Suppressor macrophage treated with lipopolysaccharide for 4 hours (primary cell): ENCODE data around the gene B4GALT7.
"Not testable (repeated sequence)": the region's sequence is repeated elsewhere in the genome, so short reads cannot be mapped to it uniquely, and the experiment has no call there.

Source experiments
- DNase-seq: peaks from one replicate; pipeline ENCODE4 v3.0.0-alpha.2; 2020

B4GALT7 gene

GRCh38 chr5:177610131-177610769 lies 10.3 kb downstream of the B4GALT7 start:
- DNase-seq: no peak

DNA sequence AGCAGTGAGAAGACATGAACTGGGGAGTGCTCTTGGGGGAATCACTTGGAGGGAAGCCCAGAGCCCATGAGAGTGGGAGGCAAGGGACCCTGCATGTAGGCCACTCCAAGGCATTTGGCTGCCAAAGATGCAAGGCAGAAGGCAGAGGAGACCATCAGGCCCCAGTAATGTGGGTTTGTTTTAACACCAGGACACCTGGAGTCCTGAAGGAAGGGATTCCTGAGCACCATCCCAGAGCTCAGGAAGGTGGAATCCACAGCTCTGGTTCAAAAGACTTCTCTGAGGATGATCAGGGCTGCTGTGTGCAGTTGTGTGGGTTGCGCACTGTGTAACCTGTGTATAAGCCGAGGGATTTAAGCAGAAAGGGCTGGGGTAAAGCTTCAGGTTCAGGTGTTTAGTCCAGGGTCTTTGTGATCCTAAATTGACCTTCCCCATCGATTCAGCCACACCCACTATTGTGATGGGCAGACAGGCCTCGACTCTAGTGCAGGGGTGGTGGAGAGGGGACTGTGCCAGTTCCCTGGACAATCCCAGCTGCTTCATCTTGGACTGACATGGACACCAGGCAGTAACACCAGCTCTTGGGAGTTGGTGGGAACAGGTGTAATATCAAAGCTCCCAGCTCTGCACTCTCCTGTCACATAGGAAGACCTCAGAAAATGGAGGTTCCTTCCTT lies 11.0 kb downstream of the B4GALT7 start:
- DNase-seq: no peak

DNA sequence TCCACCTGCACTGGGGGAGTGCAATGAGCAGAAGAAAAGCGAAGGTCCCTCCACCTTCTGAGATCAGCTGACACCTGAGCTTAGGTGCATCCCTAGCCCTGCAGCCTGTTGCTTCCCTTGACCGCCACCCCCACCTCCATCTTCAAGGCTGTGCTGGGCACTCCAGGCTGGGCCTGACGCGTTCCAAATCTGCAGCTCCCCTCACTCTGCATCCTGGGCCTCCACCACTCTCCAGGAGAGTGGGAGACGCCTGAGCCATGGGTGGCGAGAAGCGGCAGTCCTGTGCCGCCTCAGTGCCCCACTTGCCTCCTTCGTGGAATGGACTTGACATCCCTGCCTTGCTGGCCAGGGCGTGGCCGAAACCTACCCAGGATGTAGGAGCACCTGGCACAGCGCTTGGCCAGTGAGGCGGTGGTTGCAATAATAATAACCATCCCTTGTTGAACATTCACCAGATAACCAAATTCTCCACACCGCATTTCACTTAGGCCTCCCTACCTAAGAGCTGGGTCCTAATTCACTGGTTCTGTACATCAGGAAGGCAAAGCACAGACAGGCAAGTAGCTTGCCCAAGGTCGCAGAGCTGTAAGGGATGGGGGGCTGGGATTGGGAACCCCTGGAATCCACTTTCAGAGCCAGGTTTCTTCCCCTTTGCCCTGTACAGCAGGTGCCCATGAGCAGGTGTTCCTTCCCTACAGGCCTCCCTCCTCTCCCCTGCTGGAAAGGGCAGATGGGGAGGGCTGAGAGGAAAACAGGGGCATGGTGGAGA lies 11.7 kb downstream of the B4GALT7 start:
- DNase-seq: no peak

DNA sequence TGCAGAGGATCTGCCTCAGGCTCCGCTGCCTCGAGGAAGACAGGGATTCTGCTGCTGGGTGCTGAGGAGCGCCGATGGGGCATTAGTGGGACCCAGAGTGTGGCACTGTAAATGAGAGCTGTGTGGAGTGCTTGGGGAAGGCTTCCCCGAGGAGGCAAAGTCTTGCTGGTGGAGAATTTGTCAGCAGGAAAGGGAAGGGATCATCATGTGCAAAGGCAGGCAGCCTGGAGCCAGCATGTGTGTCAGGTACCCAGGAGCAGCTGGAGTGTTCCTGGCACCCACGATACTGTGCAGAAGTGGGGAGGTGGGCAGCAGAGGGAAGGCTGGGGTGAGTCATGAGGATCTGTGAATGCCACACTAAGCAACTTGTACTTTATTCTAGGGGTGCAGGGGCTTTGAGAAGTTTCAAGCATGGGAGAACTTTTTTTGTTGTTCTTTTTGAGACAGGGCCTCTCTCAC lies 12.3 kb downstream of the B4GALT7 start:
- DNase-seq: no peak

GRCh38 chr5:177620560-177620959 lies 20.6 kb downstream of the B4GALT7 start:
- DNase-seq: no peak

GRCh38 chr5:177624172-177624571 lies 24.2 kb downstream of the B4GALT7 start:
- DNase-seq: not testable (repeated sequence)

DNA sequence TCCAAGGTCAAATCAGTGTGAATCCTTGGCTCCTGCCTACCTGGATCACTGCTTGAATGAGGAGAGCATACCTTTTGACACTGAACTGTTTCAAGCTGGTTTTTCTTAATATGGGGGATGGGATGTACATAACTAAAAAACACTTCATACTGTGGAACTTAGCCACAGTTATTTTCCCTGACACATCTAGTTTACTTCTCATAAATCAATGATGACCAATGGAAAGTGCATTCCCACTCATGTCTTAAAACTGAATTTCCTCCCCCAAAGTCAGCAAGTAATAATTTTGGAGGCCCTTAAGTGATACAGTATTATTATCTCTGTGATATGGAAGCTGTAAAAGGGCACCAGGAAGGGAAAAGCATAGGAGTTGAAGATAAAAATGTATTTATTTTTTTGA lies 30.3 kb downstream of the B4GALT7 start:
- not testable (repeated sequence) for DNase-seq

GRCh38 chr5:177634912-177635311 lies 35.0 kb downstream of the B4GALT7 start:
- not testable (repeated sequence) for DNase-seq

GRCh38 chr5:177645462-177645861 lies 45.5 kb downstream of the B4GALT7 start:
- not testable (repeated sequence) for DNase-seq

DNA sequence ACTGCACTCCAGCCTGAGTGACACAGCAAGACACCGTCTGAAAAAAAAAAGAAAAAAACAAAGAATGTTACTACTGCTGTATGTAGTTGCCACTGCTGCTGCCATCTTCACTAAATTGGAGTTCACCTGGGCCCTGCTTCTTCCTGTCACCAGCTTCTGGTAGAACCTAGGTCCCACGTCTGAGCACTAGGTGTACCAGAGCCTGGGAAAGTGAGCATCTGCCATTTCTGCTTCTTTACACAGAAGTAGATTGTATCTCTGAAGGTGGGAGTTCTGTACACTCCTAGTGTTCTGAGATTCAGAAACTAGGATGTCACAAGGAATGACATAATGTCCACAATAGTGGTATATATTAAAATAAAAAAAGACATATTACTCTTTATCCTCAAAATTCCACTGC lies 51.3 kb downstream of the B4GALT7 start:
- DNase-seq: not testable (repeated sequence)

- DNase-seq: peak; percentile 3
Measured at GRCh38 chr5:177657846-177658245, 57.9 kb downstream of the B4GALT7 start.

DNA sequence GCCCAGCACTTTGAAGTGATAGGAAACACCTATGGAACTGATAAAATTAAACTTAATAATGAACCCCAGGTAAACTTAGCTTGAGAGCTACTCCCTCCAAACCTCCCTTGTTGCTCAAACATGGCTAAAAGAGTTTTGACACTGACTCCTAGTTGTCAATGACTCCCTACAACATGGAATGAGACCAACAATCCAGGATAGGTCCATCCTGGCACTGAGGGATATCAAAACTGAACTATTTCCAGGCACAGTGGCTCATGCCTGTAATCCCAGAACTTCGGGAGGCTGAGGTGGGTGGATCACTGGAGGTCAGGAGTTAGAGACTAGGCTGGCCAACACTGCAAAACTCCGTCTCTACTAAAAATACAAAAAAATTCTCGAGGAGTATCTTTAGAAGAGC lies 58.6 kb downstream of the B4GALT7 start:
- DNase-seq: not testable (repeated sequence)
